Uterus (tissue), 4 donors: ENCODE data around the gene FCN3. TPM values are rescaled to one million over a fixed set of nuclear protein-coding genes. Genes with fewer than 3 reads are reported as not detected.
A peak's percentile ranks its signal among the peaks of the same experiment; 100 is the strongest.

Experiments used
- DNase-seq, 2 donors: peaks; one replicate each; pipeline ENCODE4 v3.0.0-alpha.2; 2019 to 2020
- H3K27ac ChIP-seq, 2 donors: fragments of 200-600 bp; sonication (generic); 1 replicate in 1 of 2; 2 replicates in 1 of 2; pipeline ENCODE4 v1.5.1; 2016 to 2018
- H3K27me3 ChIP-seq, 2 donors: fragments of 200-600 bp; sonication (generic); one replicate each; pipeline ENCODE4 v1.5.1; 2018 to 2019; ENCODE audit warnings: control low read depth in 1 of 2
- H3K36me3 ChIP-seq, 2 donors: fragments of 200-600 bp; sonication (generic); one replicate each; pipeline ENCODE4 v1.5.1; 2019; ENCODE audit warnings: control low read depth in 1 of 2
- H3K4me1 ChIP-seq, 2 donors: fragments of 200-600 bp; sonication (generic); one replicate each; pipeline ENCODE4 v1.5.1; 2018 to 2019; ENCODE audit warnings: control low read depth in 1 of 2
- H3K4me3 ChIP-seq, 2 donors: fragments of 200-600 bp; sonication (generic); 1 replicate in 1 of 2; 2 replicates in 1 of 2; pipeline ENCODE4 v1.5.1; 2018 to 2019; ENCODE audit warnings: mild to moderate bottlenecking in 1 of 2
- H3K9me3 ChIP-seq, 2 donors: fragments of 200-600 bp; sonication (generic); one replicate each; pipeline ENCODE4 v1.5.1; 2019; ENCODE audit warnings: control low read depth in 1 of 2
- CTCF ChIP-seq, 4 experiments: fragments of 200-600 bp in 2 of 4; fragments of 450-650 bp in 2 of 4; sonication (generic) in 2 of 4; IDR thresholded peaks; one replicate each; pipeline ENCODE4 v1.5.1; 2016 to 2019; ENCODE audit warnings: antibody characterized with exemption in 4 of 4, mild to moderate bottlenecking in 2 of 4, moderate library complexity in 1 of 4
- POLR2A ChIP-seq, 2 donors: fragments of 450-650 bp; IDR thresholded peaks; one replicate each; pipeline ENCODE4 v1.6.1; 2016; ENCODE audit warnings: antibody characterized with exemption in 2 of 2, mild to moderate bottlenecking in 1 of 2, moderate library complexity in 1 of 2
- intact Hi-C: fragments of 100-400 bp; cut with DNase I; formaldehyde crosslinking; loops from one replicate; pipeline ENCODE4 v1.15.1; 2023; ENCODE audit warnings: low total_unique reads
- total RNA-seq, 4 donors: library from RNA; depleted of rRNA in 3 of 4; stranded (reverse); fragments of >200 nt in 3 of 4; gene quantifications; one replicate each; pipeline versions ENCODE4 v1.1.0 to v1.2.4, GENCODE V29; 2014 to 2023
- donor health status: DM: yes; HTN: yes; CAD: no.

FCN3 gene
- 1 to 10 TPM in 3 of 4 donors, not detected in 1; 2.1 to 4.7 (median 2.4) TPM for total RNA-seq

- DNase-seq: no peak
- intact Hi-C loops: no loop called here
- Histone ChIP-seq H3K9me3 (no peaks in the 10 kb centered on the region), H3K4me3 (no peak within 1 kb of the TSS), H3K27me3 (no peaks in the 10 kb centered on the region), H3K27ac (no peak within 1 kb of the TSS), H3K4me1 (no peaks in the 10 kb centered on the region), H3K36me3 (no peaks in the 10 kb centered on the region)
- no peak for TF ChIP-seq POLR2A (IDR thresholded peaks at IDR 0.05)
- no peak for TF ChIP-seq CTCF (IDR thresholded peaks at IDR 0.05)
Measured at GRCh38 chr1:27374362-27375086, at the start of gene FCN3. FCN3 (minus strand) TSS chr1:27374824; CDS start chr1:27374818, 6 bp downstream.

GRCh38 chr1:27423709-27424108, 49.1 kb upstream of the FCN3 start:
- TF ChIP-seq POLR2A (IDR thresholded peaks at IDR 0.05) (no peak), CTCF (IDR thresholded peaks at IDR 0.05) (no peak)
- Histone ChIP-seq H3K36me3 (no peaks in the 10 kb centered on the region), H3K4me3 (no peak overlapping the region), H3K4me1 (peaks cover 14% of the 10 kb centered on the region in 2 donors), H3K27me3 (no peaks in the 10 kb centered on the region), H3K9me3 (no peaks in the 10 kb centered on the region), H3K27ac (no peak overlapping the region)
- DNase-seq: no peak
- intact Hi-C loops: no loop called here

DNA sequence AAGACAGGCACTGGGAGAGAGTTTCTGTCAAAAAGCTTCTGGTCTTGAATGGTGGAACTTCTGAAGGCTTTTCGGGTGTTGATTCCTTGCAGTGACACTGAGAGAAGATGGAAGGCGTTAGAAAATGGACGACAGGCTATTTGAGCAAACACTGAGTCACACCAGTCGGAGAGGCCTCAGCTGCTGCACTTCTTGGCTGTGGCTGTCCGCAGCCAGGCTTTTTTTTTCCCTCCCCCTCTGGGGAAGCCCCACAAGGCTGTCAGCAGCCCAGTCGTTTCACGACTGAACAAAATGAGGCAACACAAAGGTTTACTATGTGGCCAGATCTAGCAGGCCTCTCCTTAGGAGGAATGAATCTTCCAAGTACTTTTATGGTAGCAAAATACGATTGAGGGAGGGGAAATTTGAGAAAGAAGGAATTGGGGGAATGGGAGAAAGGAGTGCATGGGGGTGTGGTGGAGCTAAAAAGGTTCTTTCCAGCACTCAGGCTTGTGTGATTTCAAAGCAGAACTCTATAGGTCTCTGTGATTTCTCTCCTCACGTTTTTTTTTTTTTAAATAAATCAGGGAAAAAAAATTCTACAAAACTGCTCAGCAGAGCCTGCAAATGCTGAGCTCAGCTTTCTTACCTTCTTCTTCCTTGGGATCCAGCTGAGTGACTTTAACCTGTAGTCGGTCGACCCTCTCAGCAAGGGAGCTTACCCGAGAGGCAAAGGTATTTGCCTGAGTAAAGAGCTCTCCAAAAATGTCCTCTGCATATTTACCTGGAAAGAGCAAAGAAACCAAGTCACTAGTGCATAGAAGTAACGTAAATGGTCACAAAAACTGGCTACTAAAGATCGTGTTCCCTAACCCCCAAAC, 43.9 kb upstream of the FCN3 start:
- H3K4me3 ChIP-seq: no peak overlapping the region
- peak; percentile 78 to 87 for DNase-seq
- intact Hi-C loops: no loop called here

GRCh38 chr1:27417713-27418112, 43.1 kb upstream of the FCN3 start:
- Histone ChIP-seq H3K27ac (peak overlapping the region; percentile 75 to 96), H3K27me3 (no peaks in the 10 kb centered on the region), H3K36me3 (no peaks in the 10 kb centered on the region), H3K4me1 (peaks cover 10 to 18% of the 10 kb centered on the region in 2 donors), H3K4me3 (no peak overlapping the region), H3K9me3 (no peaks in the 10 kb centered on the region)
- intact Hi-C loops: no loop called here
- no peak for DNase-seq
- TF ChIP-seq POLR2A (IDR thresholded peaks at IDR 0.05) (no peak), CTCF (IDR thresholded peaks at IDR 0.05) (no peak)

More for the DNA sequence above, 43.9 kb upstream of the FCN3 start:
- peak overlapping the region; percentile 75 to 96 for H3K27ac ChIP-seq
- H3K36me3 ChIP-seq: no peaks in the 10 kb centered on the region
- peaks cover 10 to 18% of the 10 kb centered on the region in 2 donors for H3K4me1 ChIP-seq
- H3K9me3 ChIP-seq: no peaks in the 10 kb centered on the region
- TF ChIP-seq POLR2A (IDR thresholded peaks at IDR 0.05) (no peak), CTCF (IDR thresholded peaks at IDR 0.05) (peak in 1 of 4 experiments; percentile 10)
- no peaks in the 10 kb centered on the region for H3K27me3 ChIP-seq
